Endodermal cell (in vitro differentiated cells): ENCODE measurements around the gene PHIP. TPM values are rescaled to one million over a fixed set of nuclear protein-coding genes. Genes with fewer than 3 reads are reported as not detected.
"Not testable (repeated sequence)": the region's sequence is repeated elsewhere in the genome, so short reads cannot be mapped to it uniquely, and the experiment has no call there.

Experiments used
- DNase-seq: peaks from one replicate; pipeline ENCODE4 v3.0.0-alpha.2; 2017
- H3K27ac ChIP-seq: 2 replicates; pipeline ENCODE4 v1.5.1; 2013; ENCODE audit warnings: mild to moderate bottlenecking, low read depth, low read length, moderate library complexity
- H3K27me3 ChIP-seq: 2 replicates; pipeline ENCODE4 v1.6.1; 2013; ENCODE audit warnings: mild to moderate bottlenecking, low read length, moderate library complexity; ENCODE audit not compliant: insufficient read depth, control insufficient read depth, poor library complexity, severe bottlenecking
- H3K36me3 ChIP-seq: 2 replicates; pipeline ENCODE4 v1.7.0; 2013; ENCODE audit warnings: mild to moderate bottlenecking, low read length, moderate library complexity; ENCODE audit not compliant: control insufficient read depth, insufficient read depth
- H3K4me1 ChIP-seq: one replicate; pipeline ENCODE4 v1.7.0; 2013; ENCODE audit warnings: low read length; ENCODE audit not compliant: control insufficient read depth, insufficient read depth
- H3K4me3 ChIP-seq: 2 replicates; pipeline ENCODE4 v1.5.1; 2013; ENCODE audit warnings: mild to moderate bottlenecking, low read length, moderate library complexity
- H3K9ac ChIP-seq: 2 replicates; pipeline ENCODE4 v1.6.1; 2013; ENCODE audit warnings: mild to moderate bottlenecking, low read length, moderate library complexity; ENCODE audit not compliant: poor library complexity, severe bottlenecking; ENCODE audit errors: extremely low read depth
- H3K9me3 ChIP-seq: 2 replicates; pipeline ENCODE4 v1.6.1; 2013; ENCODE audit warnings: mild to moderate bottlenecking, low read length, moderate library complexity; ENCODE audit not compliant: control insufficient read depth
- H3K27ac Mint-ChIP-seq: 2 replicates; pipeline ENCODE4 v1.8.0; 2020; ENCODE audit warnings: mixed read lengths
- H3K27me3 Mint-ChIP-seq: 2 replicates; pipeline ENCODE4 v1.8.0; 2021; ENCODE audit warnings: mild to moderate bottlenecking, mixed read lengths; ENCODE audit not compliant: insufficient read depth
- H3K36me3 Mint-ChIP-seq: 2 replicates; pipeline ENCODE4 v1.8.0; 2020; ENCODE audit warnings: low read depth, mixed read lengths
- H3K4me1 Mint-ChIP-seq: 2 replicates; pipeline ENCODE4 v1.8.0; 2020; ENCODE audit warnings: mixed read lengths
- H3K4me3 Mint-ChIP-seq: 2 replicates; pipeline ENCODE4 v1.8.0; 2020; ENCODE audit warnings: mild to moderate bottlenecking, moderate library complexity, mixed read lengths
- H3K9me3 Mint-ChIP-seq: 2 replicates; pipeline ENCODE4 v1.8.0; 2020; ENCODE audit warnings: mild to moderate bottlenecking, mixed read lengths
- CTCF ChIP-seq: fragments of 200-600 bp; sonication (generic); conservative IDR thresholded peaks from 2 replicates; pipeline ENCODE4 v1.5.0; 2021; ENCODE audit warnings: antibody characterized with exemption, mild to moderate bottlenecking
- WGBS, 2 experiments: methylation state at CpG; one replicate each; pipeline versions ENCODE4 v1.1.5 to v1.1.7; 2013; ENCODE audit warnings: missing lambda C conversion rate in 2 of 2, mixed read lengths in 1 of 2; ENCODE audit not compliant: insufficient coverage in 1 of 2, insufficient read length in 1 of 2; 5-methylcytosine and 5-hydroxymethylcytosine counted together
- total RNA-seq, 2 donors: library from RNA; stranded (reverse); fragmentation: NEBNext Ultra II Directional in 1 of 2; extraction: Animal tissue kit (Norgen Biotek cat#: 25700) in 1 of 2; gene quantifications; 2 replicates in 1 of 2; 3 replicates in 1 of 2; pipeline ENCODE4 v1.2.1, GENCODE V29; 2021

Gene PHIP
- total RNA-seq, 2 donors from 2014 or later, result 49.8 to 59.7 TPM

DNA sequence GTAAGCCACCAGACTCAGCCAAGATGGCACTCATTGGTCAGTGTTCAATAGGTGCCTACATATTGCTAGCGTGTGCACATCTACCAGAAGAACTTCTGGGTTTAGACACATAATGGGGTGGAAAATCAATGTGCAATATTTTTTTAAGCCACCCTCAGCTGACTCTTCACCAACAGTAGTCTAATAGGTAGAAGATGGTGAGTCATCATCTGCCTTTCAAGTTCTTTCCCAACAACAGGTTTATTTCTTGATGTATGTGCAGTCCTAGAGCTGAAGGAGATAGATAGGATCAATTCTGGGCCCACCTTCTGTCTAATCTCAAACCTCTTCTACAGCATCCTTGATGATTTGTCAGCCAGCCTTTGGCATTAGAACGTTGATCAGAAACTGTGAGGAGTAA is 169.4 kb downstream of the PHIP start:
- H3K4me3 Mint-ChIP-seq, result no peak overlapping the region
- no peak overlapping the region for H3K27ac ChIP-seq
- H3K9me3 ChIP-seq, result no peaks in the 10 kb centered on the region
- DNase-seq, result no peak
- TF ChIP-seq CTCF, result no peak
- H3K4me1 ChIP-seq, result no peaks in the 10 kb centered on the region
- H3K9ac ChIP-seq, result no peak overlapping the region
- no peak overlapping the region for H3K27ac Mint-ChIP-seq
- no peaks in the 10 kb centered on the region for H3K36me3 Mint-ChIP-seq
- H3K4me1 Mint-ChIP-seq, result peaks cover 4% of the 10 kb centered on the region
- H3K27me3 Mint-ChIP-seq, result peaks cover 26% of the 10 kb centered on the region
- 90 to 100% methylated on average over 2 of the region's 2 CpGs for WGBS, 2 experiments
- H3K9me3 Mint-ChIP-seq, result no peaks in the 10 kb centered on the region
- H3K4me3 ChIP-seq, result no peak overlapping the region
- H3K36me3 ChIP-seq, result no peaks in the 10 kb centered on the region
- peaks cover 24% of the 10 kb centered on the region for H3K27me3 ChIP-seq

GRCh38 chr6:78896227-78896626 is 181.8 kb downstream of the PHIP start:
- Histone ChIP-seq H3K4me3 (no peak overlapping the region), H3K27me3 (no peaks in the 10 kb centered on the region), H3K9me3 (no peaks in the 10 kb centered on the region), H3K4me1 (no peaks in the 10 kb centered on the region), H3K36me3 (no peaks in the 10 kb centered on the region), H3K9ac (no peak overlapping the region), H3K27ac (no peak overlapping the region)
- no peaks in the 10 kb centered on the region for H3K27me3 Mint-ChIP-seq
- TF ChIP-seq CTCF, result no peak
- WGBS, 2 experiments, result 93% methylated on average over 1 of the region's 2 CpGs; no CpG with 5 or more reads in 1 of the 2 experiments
- no peak overlapping the region for H3K27ac Mint-ChIP-seq
- no peak for DNase-seq
- H3K9me3 Mint-ChIP-seq, result no peaks in the 10 kb centered on the region
- peaks cover 6% of the 10 kb centered on the region for H3K36me3 Mint-ChIP-seq
- no peaks in the 10 kb centered on the region for H3K4me1 Mint-ChIP-seq
- H3K4me3 Mint-ChIP-seq, result no peak overlapping the region

- H3K9me3 ChIP-seq, H3K9ac ChIP-seq, H3K36me3 ChIP-seq, H3K27me3 ChIP-seq, H3K4me1 ChIP-seq, H3K4me3 ChIP-seq, H3K4me3 Mint-ChIP-seq, DNase-seq, H3K9me3 Mint-ChIP-seq, H3K27ac Mint-ChIP-seq, H3K27me3 Mint-ChIP-seq, H3K27ac ChIP-seq, H3K4me1 Mint-ChIP-seq: not testable (repeated sequence)
- WGBS, 2 experiments, result 86 to 93% methylated on average over 4 to 5 of the region's 5 CpGs
- peaks cover 25% of the 10 kb centered on the region for H3K36me3 Mint-ChIP-seq
These were observed 188.2 kb downstream of the PHIP start for GRCh38 chr6:78889901-78890300.

Other genes starting within 250 kb of the PHIP start
- gene IRAK1BP1, start 210.7 kb downstream of the PHIP start, total RNA-seq, result 1 to 10 TPM; 5.7 to 6.4 TPM
- 100 to 1,000 TPM; 139 to 157 TPM for gene HMGN3, start 156.4 kb upstream of the PHIP start, total RNA-seq